PC-3 (cell line): ENCODE results near the gene WDPCP. TPM values are rescaled to one million over a fixed set of nuclear protein-coding genes. Genes with fewer than 3 reads are reported as not detected.
"Not testable (repeated sequence)": the region's sequence is repeated elsewhere in the genome, so short reads cannot be mapped to it uniquely, and the experiment has no call there.

Experiments
- ATAC-seq: fragments of 200-7000 bp; cut with Tn5 transposase; 2 replicates; pipeline ENCODE4 v1.9.1; 2020; ENCODE audit warnings: mild to moderate bottlenecking, moderate library complexity
- BruUV-seq: library from RNA; stranded (reverse); fragments of 400-500 nt; replicated peaks from 2 replicates; lab custom pipeline; 2021; lab: Mats Ljungman, UMichigan
- CTCF ChIA-PET: fragments of 300-600 bp; sonication (Branson Sonifier 250); formaldehyde crosslinking; loops from one replicate; lab custom pipeline; 2022; ENCODE audit warnings: antibody characterized with exemption; lab: Charles Lee
- POLR2A ChIA-PET: fragments of 300-600 bp; sonication (Branson Sonifier 250); formaldehyde crosslinking; loops from one replicate; lab custom pipeline; 2022; ENCODE audit warnings: antibody characterized with exemption; ENCODE audit not compliant: unreplicated experiment; lab: Charles Lee
- DNase-seq: peaks from one replicate; pipeline ENCODE4 v3.0.0-alpha.2; 2015
- H2AFZ ChIP-seq: fragments of 300-600 bp; sonication (generic); 2 replicates; pipeline ENCODE4 v1.6.0; 2016; ENCODE audit warnings: antibody characterized with exemption, low read length
- H3F3A ChIP-seq: fragments of 300-600 bp; sonication (generic); one replicate; pipeline ENCODE4 v1.6.0; 2017; ENCODE audit warnings: antibody characterized with exemption, low read length, control low read depth, mild to moderate bottlenecking; ENCODE audit not compliant: unreplicated experiment
- H3K27ac ChIP-seq: fragments of 300-600 bp; sonication (generic); 2 replicates; pipeline ENCODE4 v1.5.1; 2016; ENCODE audit warnings: mild to moderate bottlenecking, low read length
- H3K27me3 ChIP-seq: fragments of 300-600 bp; sonication (generic); 2 replicates; pipeline ENCODE4 v1.6.1; 2016; ENCODE audit warnings: low read length, mixed read lengths
- H3K36me3 ChIP-seq: fragments of 300-600 bp; sonication (generic); 2 replicates; pipeline ENCODE4 v1.6.1; 2016; ENCODE audit warnings: low read depth, mixed run types, low read length, mixed read lengths
- H3K4me1 ChIP-seq: fragments of 300-600 bp; sonication (generic); 2 replicates; pipeline ENCODE4 v1.5.1; 2016; ENCODE audit warnings: low read length; ENCODE audit not compliant: insufficient read depth
- H3K4me2 ChIP-seq: fragments of 300-600 bp; sonication (generic); 2 replicates; pipeline ENCODE4 v1.6.0; 2016; ENCODE audit warnings: low read length
- H3K4me3 ChIP-seq: fragments of 300-600 bp; sonication (generic); 2 replicates; pipeline ENCODE4 v1.5.1; 2016; ENCODE audit warnings: mild to moderate bottlenecking, low read length, mixed read lengths
- H3K79me2 ChIP-seq: fragments of 300-600 bp; sonication (generic); 2 replicates; pipeline ENCODE4 v1.6.1; 2017; ENCODE audit warnings: low read length, mixed read lengths
- H3K9ac ChIP-seq: fragments of 300-600 bp; sonication (generic); 2 replicates; pipeline ENCODE4 v1.6.0; 2016; ENCODE audit warnings: mild to moderate bottlenecking, low read length
- H3K9me2 ChIP-seq: fragments of 300-600 bp; sonication (generic); replicated peaks from 2 replicates; pipeline ENCODE4 v1.6.1; 2016; ENCODE audit warnings: mixed run types, low read length, mixed read lengths
- H3K9me3 ChIP-seq: fragments of 300-600 bp; sonication (generic); 2 replicates; pipeline ENCODE4 v1.6.1; 2016; ENCODE audit warnings: low read length, mixed read lengths
- H4K20me1 ChIP-seq: fragments of 300-600 bp; sonication (generic); 2 replicates; pipeline ENCODE4 v1.6.1; 2016; ENCODE audit warnings: low read length, mixed read lengths
- EZH2 ChIP-seq: fragments of 300-600 bp; sonication (generic); IDR thresholded peaks from one replicate; pipeline ENCODE4 v1.6.1; 2017; ENCODE audit warnings: antibody characterized with exemption, mild to moderate bottlenecking, low read length; ENCODE audit not compliant: unreplicated experiment
- EZH2phosphoT487 ChIP-seq: fragments of 300-600 bp; sonication (generic); IDR thresholded peaks from 2 replicates; pipeline ENCODE4 v1.6.1; 2018; ENCODE audit warnings: mild to moderate bottlenecking, antibody characterized with exemption, low read length, borderline replicate concordance
- intact Hi-C: fragments of 100-400 bp; cut with micrococcal nuclease; formaldehyde crosslinking; loops from 2 replicates; pipeline ENCODE4 v1.9.0; 2023
- total RNA-seq: library from RNA; depleted of rRNA; stranded (reverse); fragments of >200 nt; gene quantifications from 2 replicates; pipeline ENCODE4 v1.2.3, GENCODE V29; 2014
- TF ChIP-seq, protein P1 (sequence below): fragments of 300-600 bp; sonication (generic); conservative IDR thresholded peaks from 2 replicates; pipeline ENCODE4 v1.5.1; 2017; ENCODE audit warnings: antibody characterized with exemption, low read depth, mild to moderate bottlenecking, low read length

The WDPCP gene
- total RNA-seq, 1 experiment from 2014 or later, result 4.0 TPM

GRCh38 chr2:63406641-63407040, 181.6 kb downstream of the WDPCP start:
- Histone ChIP-seq H3K9me2 (no peaks in the 10 kb centered on the region), H4K20me1 (no peaks in the 10 kb centered on the region), H3K4me2 (no peak overlapping the region), H3K79me2 (no peaks in the 10 kb centered on the region), H3K9me3 (no peaks in the 10 kb centered on the region), H3K9ac (no peak overlapping the region), H3K27me3 (no peaks in the 10 kb centered on the region), H3K4me1 (peaks cover 8% of the 10 kb centered on the region), H2AFZ (no peak overlapping the region), H3F3A (no peaks in the 10 kb centered on the region), H3K27ac (no peak overlapping the region), H3K4me3 (no peak overlapping the region), H3K36me3 (no peaks in the 10 kb centered on the region)
- ATAC-seq (no peak), DNase-seq (no peak)
- intact Hi-C loops, result no loop called here
- CTCF ChIA-PET, result no interaction called here
- TF ChIP-seq, protein P1, sequence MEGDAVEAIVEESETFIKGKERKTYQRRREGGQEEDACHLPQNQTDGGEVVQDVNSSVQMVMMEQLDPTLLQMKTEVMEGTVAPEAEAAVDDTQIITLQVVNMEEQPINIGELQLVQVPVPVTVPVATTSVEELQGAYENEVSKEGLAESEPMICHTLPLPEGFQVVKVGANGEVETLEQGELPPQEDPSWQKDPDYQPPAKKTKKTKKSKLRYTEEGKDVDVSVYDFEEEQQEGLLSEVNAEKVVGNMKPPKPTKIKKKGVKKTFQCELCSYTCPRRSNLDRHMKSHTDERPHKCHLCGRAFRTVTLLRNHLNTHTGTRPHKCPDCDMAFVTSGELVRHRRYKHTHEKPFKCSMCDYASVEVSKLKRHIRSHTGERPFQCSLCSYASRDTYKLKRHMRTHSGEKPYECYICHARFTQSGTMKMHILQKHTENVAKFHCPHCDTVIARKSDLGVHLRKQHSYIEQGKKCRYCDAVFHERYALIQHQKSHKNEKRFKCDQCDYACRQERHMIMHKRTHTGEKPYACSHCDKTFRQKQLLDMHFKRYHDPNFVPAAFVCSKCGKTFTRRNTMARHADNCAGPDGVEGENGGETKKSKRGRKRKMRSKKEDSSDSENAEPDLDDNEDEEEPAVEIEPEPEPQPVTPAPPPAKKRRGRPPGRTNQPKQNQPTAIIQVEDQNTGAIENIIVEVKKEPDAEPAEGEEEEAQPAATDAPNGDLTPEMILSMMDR, result no peak
- TF ChIP-seq EZH2phosphoT487, result no peak
- no peak for TF ChIP-seq EZH2
- POLR2A ChIA-PET, result no interaction called here
- no TSS peak for BruUV-seq

DNA sequence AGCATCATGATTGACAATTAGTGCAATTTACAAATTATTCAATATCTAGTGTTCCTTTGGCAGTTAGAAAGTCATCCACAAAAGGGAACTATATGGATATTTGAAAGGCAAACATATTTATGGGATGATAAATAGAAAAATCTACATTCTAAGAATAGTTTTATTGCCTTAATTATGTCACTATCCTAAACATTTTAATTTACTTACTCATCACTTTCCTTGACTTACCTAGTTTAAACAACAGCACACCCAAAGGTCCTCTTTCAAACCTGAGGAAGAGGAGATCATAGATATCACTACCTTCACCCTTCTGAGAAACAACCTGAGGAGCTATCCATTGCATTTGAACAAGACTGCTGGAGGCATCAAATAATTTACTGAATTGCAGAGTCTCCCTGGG, 184.5 kb downstream of the WDPCP start:
- H3K9ac ChIP-seq, result no peak overlapping the region
- H3K27me3 ChIP-seq, result no peaks in the 10 kb centered on the region
- no peak overlapping the region for H2AFZ ChIP-seq
- TF ChIP-seq, protein P1, result no peak
- TF ChIP-seq EZH2 (no peak), EZH2phosphoT487 (no peak)
- H3K36me3 ChIP-seq, result no peaks in the 10 kb centered on the region
- H3F3A ChIP-seq, result no peaks in the 10 kb centered on the region
- no peak overlapping the region for H3K27ac ChIP-seq
- H3K79me2 ChIP-seq, result no peaks in the 10 kb centered on the region
- no peaks in the 10 kb centered on the region for H3K9me2 ChIP-seq
- DNase-seq, result no peak
- H4K20me1 ChIP-seq, result no peaks in the 10 kb centered on the region
- no peak for ATAC-seq
- BruUV-seq, result no TSS peak
- POLR2A ChIA-PET, result no interaction called here
- no peaks in the 10 kb centered on the region for H3K9me3 ChIP-seq
- intact Hi-C loops, result no loop called here
- no peak overlapping the region for H3K4me2 ChIP-seq
- CTCF ChIA-PET, result no interaction called here
- H3K4me1 ChIP-seq, result peaks cover 6% of the 10 kb centered on the region
- no peak overlapping the region for H3K4me3 ChIP-seq

- CTCF ChIA-PET, H3K79me2 ChIP-seq, H4K20me1 ChIP-seq, POLR2A ChIA-PET, BruUV-seq, H3K4me2 ChIP-seq, H3K36me3 ChIP-seq, H3K4me1 ChIP-seq, DNase-seq, H3K9me3 ChIP-seq, intact Hi-C loops, H3K9ac ChIP-seq, H3K27ac ChIP-seq, H2AFZ ChIP-seq, H3K27me3 ChIP-seq, H3F3A ChIP-seq, H3K4me3 ChIP-seq, ATAC-seq, H3K9me2 ChIP-seq: not testable (repeated sequence)
Observed at GRCh38 chr2:63402889-63403288, 185.4 kb downstream of the WDPCP start.
